Measurements from ENCODE around the gene CHID1.

CHID1 gene

GRCh38 chr11:901452-902061 lies 9.1 kb downstream of the CHID1 start:
- H3K36me3 Mint-ChIP-seq = peaks cover 13% of the 10 kb centered on the region
- H3K27ac Mint-ChIP-seq = no peak overlapping the region
- H3K4me3 Mint-ChIP-seq = no peak overlapping the region
- H3K27me3 Mint-ChIP-seq = no peaks in the 10 kb centered on the region
- H3K4me1 Mint-ChIP-seq = peaks cover 7% of the 10 kb centered on the region
- no peaks in the 10 kb centered on the region for H3K9me3 Mint-ChIP-seq

GRCh38 chr11:900545-900944 lies 10.1 kb downstream of the CHID1 start:
- peaks cover 6% of the 10 kb centered on the region for H3K4me1 Mint-ChIP-seq
- H3K27ac Mint-ChIP-seq = no peak overlapping the region
- H3K9me3 Mint-ChIP-seq = no peaks in the 10 kb centered on the region
- no peak overlapping the region for H3K4me3 Mint-ChIP-seq
- no peaks in the 10 kb centered on the region for H3K27me3 Mint-ChIP-seq
- H3K36me3 Mint-ChIP-seq = peaks cover 12% of the 10 kb centered on the region

GRCh38 chr11:899724-900123 lies 10.9 kb downstream of the CHID1 start:
- no peak overlapping the region for H3K27ac Mint-ChIP-seq
- H3K4me1 Mint-ChIP-seq = peaks cover 5% of the 10 kb centered on the region
- H3K27me3 Mint-ChIP-seq = no peaks in the 10 kb centered on the region
- no peak overlapping the region for H3K4me3 Mint-ChIP-seq
- no peaks in the 10 kb centered on the region for H3K9me3 Mint-ChIP-seq
- H3K36me3 Mint-ChIP-seq = peaks cover 11% of the 10 kb centered on the region

- peaks cover 7% of the 10 kb centered on the region for H3K36me3 Mint-ChIP-seq
- H3K4me3 Mint-ChIP-seq = no peak overlapping the region
- H3K4me1 Mint-ChIP-seq = peaks cover 5% of the 10 kb centered on the region
- H3K27me3 Mint-ChIP-seq = no peaks in the 10 kb centered on the region
- no peaks in the 10 kb centered on the region for H3K9me3 Mint-ChIP-seq
- no peak overlapping the region for H3K27ac Mint-ChIP-seq
Measured at GRCh38 chr11:898540-899190, 11.9 kb downstream of the CHID1 start.

- Mint-ChIP-seq H3K27me3 (no peaks in the 10 kb centered on the region), H3K36me3 (peaks cover 7% of the 10 kb centered on the region), H3K9me3 (no peaks in the 10 kb centered on the region), H3K4me3 (no peak overlapping the region), H3K4me1 (peaks cover 5% of the 10 kb centered on the region), H3K27ac (no peak overlapping the region)
Measured at GRCh38 chr11:898143-898511, 12.5 kb downstream of the CHID1 start.

GRCh38 chr11:897253-898142 lies 13.1 kb downstream of the CHID1 start:
- Mint-ChIP-seq H3K27me3 (no peaks in the 10 kb centered on the region), H3K9me3 (no peaks in the 10 kb centered on the region), H3K4me3 (no peak overlapping the region), H3K4me1 (peaks cover 5% of the 10 kb centered on the region), H3K27ac (no peak overlapping the region), H3K36me3 (peaks cover 7% of the 10 kb centered on the region)

GRCh38 chr11:895331-896110 lies 15.1 kb downstream of the CHID1 start:
- Mint-ChIP-seq H3K36me3 (peaks cover 2% of the 10 kb centered on the region), H3K4me1 (no peaks in the 10 kb centered on the region), H3K4me3 (no peak overlapping the region), H3K27me3 (no peaks in the 10 kb centered on the region), H3K9me3 (no peaks in the 10 kb centered on the region), H3K27ac (no peak overlapping the region)

- Mint-ChIP-seq H3K9me3 (no peaks in the 10 kb centered on the region), H3K4me1 (no peaks in the 10 kb centered on the region), H3K27me3 (no peaks in the 10 kb centered on the region), H3K36me3 (no peaks in the 10 kb centered on the region), H3K27ac (no peak overlapping the region), H3K4me3 (no peak overlapping the region)
Measured at GRCh38 chr11:894575-895201, 15.9 kb downstream of the CHID1 start.

- H3K36me3 Mint-ChIP-seq = no peaks in the 10 kb centered on the region
- no peaks in the 10 kb centered on the region for H3K4me1 Mint-ChIP-seq
- no peak overlapping the region for H3K4me3 Mint-ChIP-seq
- no peaks in the 10 kb centered on the region for H3K27me3 Mint-ChIP-seq
- no peaks in the 10 kb centered on the region for H3K9me3 Mint-ChIP-seq
- no peak overlapping the region for H3K27ac Mint-ChIP-seq
Measured at GRCh38 chr11:893008-893654, 17.5 kb downstream of the CHID1 start.

- no peaks in the 10 kb centered on the region for H3K27me3 Mint-ChIP-seq
- H3K27ac Mint-ChIP-seq = no peak overlapping the region
- no peak overlapping the region for H3K4me3 Mint-ChIP-seq
- H3K36me3 Mint-ChIP-seq = no peaks in the 10 kb centered on the region
- no peaks in the 10 kb centered on the region for H3K9me3 Mint-ChIP-seq
- H3K4me1 Mint-ChIP-seq = no peaks in the 10 kb centered on the region
Measured at GRCh38 chr11:890794-891540, 19.6 kb downstream of the CHID1 start.

- H3K4me3 Mint-ChIP-seq = no peak overlapping the region
- H3K27me3 Mint-ChIP-seq = no peaks in the 10 kb centered on the region
- no peaks in the 10 kb centered on the region for H3K4me1 Mint-ChIP-seq
- H3K27ac Mint-ChIP-seq = no peak overlapping the region
- peaks cover 3% of the 10 kb centered on the region for H3K36me3 Mint-ChIP-seq
- no peaks in the 10 kb centered on the region for H3K9me3 Mint-ChIP-seq
Measured at GRCh38 chr11:889687-890475, 20.7 kb downstream of the CHID1 start.

- Mint-ChIP-seq H3K4me1 (no peaks in the 10 kb centered on the region), H3K4me3 (no peak overlapping the region), H3K27me3 (no peaks in the 10 kb centered on the region), H3K36me3 (peaks cover 3% of the 10 kb centered on the region), H3K9me3 (no peaks in the 10 kb centered on the region), H3K27ac (no peak overlapping the region)
Measured at GRCh38 chr11:889257-889656, 21.4 kb downstream of the CHID1 start.

- Mint-ChIP-seq H3K4me3 (no peak overlapping the region), H3K27me3 (no peaks in the 10 kb centered on the region), H3K9me3 (no peaks in the 10 kb centered on the region), H3K4me1 (no peaks in the 10 kb centered on the region), H3K36me3 (peaks cover 3% of the 10 kb centered on the region), H3K27ac (no peak overlapping the region)
Measured at GRCh38 chr11:888310-889212, 22.0 kb downstream of the CHID1 start.
